GM12801 (cell line): ENCODE measurements around the gene CBFA2T2.

ENCODE experiments used
- TF ChIP-seq, protein P1 (sequence below): IDR thresholded peaks from one replicate; pipeline ENCODE4 v1.5.1; 2011; ENCODE audit warnings: control low read depth; ENCODE audit not compliant: insufficient read length; ENCODE audit errors: extremely low read depth

Gene CBFA2T2

DNA sequence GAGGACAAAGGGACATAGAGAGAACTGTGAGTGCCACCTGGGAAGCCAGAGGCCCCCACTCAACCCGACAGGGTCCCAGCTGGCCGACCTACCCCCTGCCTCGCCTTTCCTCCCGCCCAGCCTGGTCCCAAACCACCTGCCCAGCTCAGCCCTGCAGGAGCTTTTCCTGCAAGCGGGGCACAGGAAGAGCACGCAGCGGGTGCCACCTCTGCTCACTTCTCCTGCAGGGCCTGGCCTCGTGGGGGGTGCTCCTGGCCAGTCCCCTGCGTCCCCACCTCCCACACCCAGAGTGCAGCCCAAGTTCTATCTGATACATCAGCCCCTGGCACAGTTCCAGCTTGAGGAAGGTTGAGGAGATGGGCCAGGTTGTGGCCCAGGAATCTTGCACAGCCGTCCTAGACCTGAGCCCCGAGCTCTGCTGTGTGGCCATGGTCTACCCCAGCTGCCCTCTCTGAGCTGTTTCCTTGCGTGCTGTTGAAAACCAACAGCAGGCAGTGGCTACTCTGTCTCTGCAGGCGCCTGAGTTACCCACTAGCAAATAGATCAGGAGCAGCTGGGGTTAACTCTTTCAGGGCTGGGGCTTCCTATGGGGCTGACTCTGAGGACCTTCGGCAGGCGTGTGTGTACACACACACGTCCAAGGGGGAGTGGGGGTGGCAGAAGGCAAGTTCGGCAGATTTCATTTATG lies 182.7 kb downstream of the CBFA2T2 start:
- TF ChIP-seq, protein P1, sequence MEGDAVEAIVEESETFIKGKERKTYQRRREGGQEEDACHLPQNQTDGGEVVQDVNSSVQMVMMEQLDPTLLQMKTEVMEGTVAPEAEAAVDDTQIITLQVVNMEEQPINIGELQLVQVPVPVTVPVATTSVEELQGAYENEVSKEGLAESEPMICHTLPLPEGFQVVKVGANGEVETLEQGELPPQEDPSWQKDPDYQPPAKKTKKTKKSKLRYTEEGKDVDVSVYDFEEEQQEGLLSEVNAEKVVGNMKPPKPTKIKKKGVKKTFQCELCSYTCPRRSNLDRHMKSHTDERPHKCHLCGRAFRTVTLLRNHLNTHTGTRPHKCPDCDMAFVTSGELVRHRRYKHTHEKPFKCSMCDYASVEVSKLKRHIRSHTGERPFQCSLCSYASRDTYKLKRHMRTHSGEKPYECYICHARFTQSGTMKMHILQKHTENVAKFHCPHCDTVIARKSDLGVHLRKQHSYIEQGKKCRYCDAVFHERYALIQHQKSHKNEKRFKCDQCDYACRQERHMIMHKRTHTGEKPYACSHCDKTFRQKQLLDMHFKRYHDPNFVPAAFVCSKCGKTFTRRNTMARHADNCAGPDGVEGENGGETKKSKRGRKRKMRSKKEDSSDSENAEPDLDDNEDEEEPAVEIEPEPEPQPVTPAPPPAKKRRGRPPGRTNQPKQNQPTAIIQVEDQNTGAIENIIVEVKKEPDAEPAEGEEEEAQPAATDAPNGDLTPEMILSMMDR, result no peak

DNA sequence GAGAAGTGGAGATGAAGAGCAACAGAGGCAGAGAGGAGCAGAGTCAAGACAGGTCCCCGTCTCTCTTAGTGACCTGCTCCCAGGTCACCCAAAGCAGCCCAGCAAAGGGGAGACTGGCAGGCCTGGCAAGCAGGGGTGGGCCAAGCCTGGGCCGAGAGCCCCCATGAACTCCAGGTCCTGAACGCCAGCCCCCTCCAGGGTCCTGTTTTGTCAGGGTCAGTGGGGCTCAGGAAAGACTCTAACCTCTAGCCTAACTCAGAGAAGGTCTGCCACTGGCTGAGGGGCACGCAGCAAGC lies 183.2 kb downstream of the CBFA2T2 start:
- TF ChIP-seq, protein P1, result no peak

DNA sequence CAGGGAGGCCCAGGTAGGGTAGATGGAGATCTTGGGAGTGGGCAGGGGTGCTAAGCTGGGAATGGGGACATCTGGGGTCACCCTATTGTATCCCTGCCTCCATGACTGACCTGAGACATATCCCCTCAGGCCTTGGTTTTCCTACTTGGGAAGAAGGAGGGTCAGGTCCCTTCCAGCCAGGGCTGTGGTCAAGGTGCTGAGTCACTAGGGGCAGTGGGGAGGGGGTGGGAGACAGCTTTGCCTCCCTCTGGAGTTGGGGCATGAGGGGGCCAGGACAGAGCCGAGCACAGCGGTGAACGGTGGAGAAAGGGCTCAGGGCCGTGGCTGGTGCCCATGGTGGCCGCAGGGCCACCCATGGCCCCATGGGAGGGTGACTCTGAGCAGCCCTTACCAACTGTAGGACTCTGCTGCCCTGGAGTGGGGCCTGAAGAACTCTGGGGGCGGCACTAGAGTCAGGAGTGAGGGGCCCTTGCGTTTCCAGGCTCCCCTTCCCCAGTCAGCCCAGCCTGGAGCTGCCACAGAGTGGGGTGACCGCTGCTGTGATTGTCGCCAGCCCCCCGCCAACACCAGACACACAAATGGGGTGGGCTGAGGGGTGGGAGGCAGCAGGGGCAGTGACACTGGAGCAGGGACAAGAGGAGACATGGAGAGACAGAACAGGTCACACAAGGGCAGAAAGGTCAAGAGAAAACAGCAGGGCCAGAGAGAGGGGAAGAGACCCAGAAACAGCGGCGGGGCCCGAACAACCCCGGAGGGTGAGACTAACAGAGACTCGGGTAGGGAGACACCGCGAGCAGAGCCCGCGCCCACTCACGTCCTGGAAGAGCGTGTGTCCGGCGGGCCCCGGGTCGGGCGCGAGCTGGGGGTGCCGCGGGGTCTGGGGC lies 183.8 kb downstream of the CBFA2T2 start:
- TF ChIP-seq, protein P1, result no peak

DNA sequence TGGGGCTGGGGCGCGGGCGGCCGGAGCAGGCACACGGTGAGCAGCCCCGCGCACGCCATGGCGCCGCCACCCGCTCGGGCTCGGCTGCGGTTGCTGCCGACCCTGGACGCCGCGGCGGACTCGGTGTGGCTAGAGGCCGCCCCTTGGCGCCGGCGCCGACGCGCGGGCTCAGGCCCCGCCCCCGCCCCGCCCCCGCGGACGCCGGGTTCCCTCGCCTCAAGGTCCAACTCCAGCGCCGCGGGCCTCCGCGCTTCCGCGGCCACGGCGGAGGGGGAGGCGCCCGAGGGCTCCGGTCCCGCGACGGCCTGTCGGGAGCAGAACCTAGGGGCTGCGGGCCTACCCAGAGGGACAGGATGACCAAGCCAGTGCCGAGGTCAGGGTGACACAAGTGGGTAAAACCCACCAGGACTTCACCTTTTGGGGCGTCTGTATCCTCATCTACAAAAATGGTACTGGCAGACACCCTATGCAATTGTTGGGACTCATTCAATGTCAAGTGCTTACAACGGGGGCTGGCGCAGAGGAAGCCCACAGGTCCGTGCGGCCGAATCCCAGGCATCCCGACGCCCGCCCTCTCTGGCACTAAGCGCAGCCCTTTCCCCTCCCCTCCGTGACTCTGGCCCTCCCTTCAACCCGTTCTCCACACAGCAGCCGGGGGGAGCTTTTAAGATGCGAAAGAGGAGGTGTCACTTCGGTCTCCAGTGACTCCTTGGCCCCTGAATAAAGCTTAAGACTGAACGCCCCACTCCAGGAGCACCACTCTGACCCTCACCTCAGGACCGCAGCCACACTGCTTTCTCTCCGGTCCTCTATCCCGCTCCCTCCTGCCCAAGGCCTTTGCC lies 184.6 kb downstream of the CBFA2T2 start, which contains the start of gene NECAB3:
Gene NECAB3 (minus strand): TSS at position 135 of the 842 bp plus-strand sequence. CDS start 76 bp downstream, at position 59.
- TF ChIP-seq, protein P1, result no peak

DNA sequence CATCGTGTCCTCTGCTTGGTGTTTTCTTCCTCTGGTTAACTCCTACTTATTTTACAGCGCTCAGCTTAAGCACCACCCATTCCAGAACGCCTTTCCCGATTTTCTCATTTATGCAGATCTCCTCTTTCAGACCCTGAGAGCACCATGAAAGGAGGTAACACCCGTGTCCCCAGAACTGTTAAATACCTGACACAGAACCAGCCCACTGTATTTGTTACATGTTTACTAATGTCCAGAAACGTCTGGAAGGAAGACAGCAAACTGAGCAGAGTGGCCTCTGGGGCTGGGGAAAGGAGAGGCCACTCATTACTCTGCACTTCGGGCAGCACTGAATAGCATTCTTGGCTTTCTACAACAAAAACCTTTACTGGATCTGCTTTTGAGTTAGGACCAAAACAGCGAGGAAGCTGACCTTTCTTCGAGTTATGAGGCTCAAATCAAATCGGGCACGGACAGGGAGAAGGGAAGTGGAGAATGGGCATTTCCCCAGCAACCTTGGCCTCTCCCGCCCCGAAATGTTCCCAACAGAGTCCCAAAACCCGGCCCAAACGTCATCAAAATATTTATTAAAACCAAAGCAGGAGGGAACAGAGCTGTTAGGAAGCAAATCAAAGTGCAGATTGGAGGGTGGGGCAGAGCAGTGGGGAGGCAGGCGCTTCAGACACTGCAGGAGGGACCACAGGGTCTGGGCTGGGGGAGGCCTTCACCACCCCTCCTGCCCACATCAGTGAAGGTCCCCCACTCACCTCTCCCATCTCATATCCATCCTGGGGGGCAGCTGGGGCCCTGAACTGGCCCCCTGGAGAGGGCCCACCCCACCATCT lies 185.5 kb downstream of the CBFA2T2 start:
- TF ChIP-seq, protein P1, result no peak

DNA sequence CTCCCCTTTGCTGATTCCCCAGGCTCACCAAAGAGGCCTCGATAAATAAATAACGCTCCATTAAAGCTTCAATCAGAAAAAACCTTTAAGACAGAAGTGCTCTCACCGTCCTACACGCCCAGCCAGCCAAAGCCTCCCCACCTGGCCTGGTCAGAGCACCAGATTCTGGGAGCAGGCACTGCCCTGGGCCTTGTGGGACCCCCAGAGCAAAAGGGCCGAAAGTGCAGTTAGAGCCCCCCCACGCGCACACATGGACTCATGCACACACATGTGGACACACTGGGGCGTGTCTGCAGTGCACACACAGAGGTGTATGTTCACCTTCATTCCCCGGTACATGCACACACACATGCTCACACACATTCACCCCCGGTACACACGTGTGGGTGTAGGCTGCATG lies 186.2 kb downstream of the CBFA2T2 start:
- TF ChIP-seq, protein P1, result no peak
